OCI-LY1 (cell line): ENCODE data around the gene PRPS2.

Experiments
- H2AFZ ChIP-seq: fragments of 200-600 bp; sonication (generic), shearing (Covaris generic); 2 replicates; pipeline ENCODE4 v1.6.0; 2014; ENCODE audit warnings: antibody characterized with exemption, mild to moderate bottlenecking, low read length
- H3F3A ChIP-seq: fragments of 200-600 bp; sonication (generic), shearing (Covaris generic); 2 replicates; pipeline ENCODE4 v1.6.0; 2014; ENCODE audit warnings: mild to moderate bottlenecking, antibody characterized with exemption, low read length, moderate library complexity; ENCODE audit not compliant: insufficient read depth
- H3K27ac ChIP-seq: fragments of 200-600 bp; sonication (generic); 2 replicates; pipeline ENCODE4 v1.5.1; 2014; ENCODE audit warnings: low read length, mixed run types, mild to moderate bottlenecking, low read depth; ENCODE audit not compliant: poor library complexity, severe bottlenecking
- H3K27me3 ChIP-seq: fragments of 200-600 bp; sonication (generic); 2 replicates; pipeline ENCODE4 v1.6.0; 2014; ENCODE audit warnings: antibody characterized with exemption, mild to moderate bottlenecking, low read length, moderate library complexity; ENCODE audit not compliant: insufficient read depth
- H3K36me3 ChIP-seq: fragments of 200-600 bp; sonication (generic); 2 replicates; pipeline ENCODE4 v1.6.1; 2014; ENCODE audit warnings: mild to moderate bottlenecking, antibody characterized with exemption, low read length, moderate library complexity, mixed read lengths; ENCODE audit not compliant: insufficient read depth
- H3K4me1 ChIP-seq: fragments of 200-600 bp; sonication (generic); 2 replicates; pipeline ENCODE4 v1.5.1; 2014; ENCODE audit warnings: mild to moderate bottlenecking, low read length, moderate library complexity; ENCODE audit not compliant: insufficient read depth, severe bottlenecking
- H3K4me2 ChIP-seq: fragments of 200-600 bp; sonication (generic), shearing (Covaris generic); 2 replicates; pipeline ENCODE4 v1.6.1; 2014; ENCODE audit warnings: low read length
- H3K4me3 ChIP-seq: fragments of 200-600 bp; sonication (generic); 2 replicates; pipeline ENCODE4 v1.5.1; 2014; ENCODE audit warnings: low read length, low read depth, mild to moderate bottlenecking, mixed read lengths; ENCODE audit not compliant: poor library complexity, severe bottlenecking
- H3K79me2 ChIP-seq: fragments of 200-600 bp; shearing (Covaris generic); 2 replicates; pipeline ENCODE4 v1.6.1; 2016; ENCODE audit warnings: mixed run types, low read length, mixed read lengths; ENCODE audit not compliant: insufficient read depth
- H3K9ac ChIP-seq: fragments of 200-600 bp; sonication (generic), shearing (Covaris generic); 2 replicates; pipeline ENCODE4 v1.6.1; 2014; ENCODE audit warnings: mild to moderate bottlenecking, low read length, mixed read lengths
- H3K9me2 ChIP-seq: fragments of 200-600 bp; sonication (generic), shearing (Covaris generic); 2 replicates; pipeline ENCODE4 v1.6.1; 2014; ENCODE audit warnings: low read depth, mild to moderate bottlenecking, low read length, mixed read lengths
- H3K9me3 ChIP-seq: fragments of 200-600 bp; shearing (Covaris generic); 2 replicates; pipeline ENCODE4 v1.6.1; 2014; ENCODE audit warnings: low read length, mixed read lengths
- H4K20me1 ChIP-seq: fragments of 200-600 bp; sonication (generic), shearing (Covaris generic); 2 replicates; pipeline ENCODE4 v1.6.0; 2016; ENCODE audit warnings: mild to moderate bottlenecking, low read length; ENCODE audit not compliant: insufficient read depth
- CTCF ChIP-seq: fragments of 200-600 bp; sonication (generic), shearing (Covaris generic); IDR thresholded peaks from 2 replicates; pipeline ENCODE4 v1.5.1; 2017; ENCODE audit warnings: mild to moderate bottlenecking, antibody characterized with exemption, low read length, moderate library complexity, mixed read lengths
- EZH2 ChIP-seq: fragments of 200-600 bp; sonication (generic), shearing (Covaris generic); IDR thresholded peaks from 2 replicates; pipeline ENCODE4 v1.8.0; 2017; ENCODE audit warnings: borderline replicate concordance, mixed run types, mild to moderate bottlenecking, antibody characterized with exemption, low read length, moderate library complexity, mixed read lengths

PRPS2 gene

GRCh38 chrX:12788645-12789044 lies 2.6 kb upstream of the PRPS2 start:
- H3K9me3 ChIP-seq = no peaks in the 10 kb centered on the region
- no peak overlapping the region for H3K4me2 ChIP-seq
- H3K9me2 ChIP-seq = no peaks in the 10 kb centered on the region
- H4K20me1 ChIP-seq = no peaks in the 10 kb centered on the region
- peaks cover 18% of the 10 kb centered on the region for H3K79me2 ChIP-seq
- H3K27ac ChIP-seq = no peak overlapping the region
- H3K27me3 ChIP-seq = no peaks in the 10 kb centered on the region
- no peak for TF ChIP-seq EZH2
- no peak for TF ChIP-seq CTCF
- H2AFZ ChIP-seq = no peak overlapping the region
- H3K36me3 ChIP-seq = peaks cover 3% of the 10 kb centered on the region
- H3K9ac ChIP-seq = no peak overlapping the region
- H3K4me1 ChIP-seq = peaks cover 20% of the 10 kb centered on the region
- no peaks in the 10 kb centered on the region for H3F3A ChIP-seq
- H3K4me3 ChIP-seq = no peak overlapping the region

- Histone ChIP-seq H3K27me3 (no peaks in the 10 kb centered on the region), H4K20me1 (no peaks in the 10 kb centered on the region), H3F3A (no peaks in the 10 kb centered on the region), H3K79me2 (peaks cover 27% of the 10 kb centered on the region), H3K9ac (no peak overlapping the region), H3K9me3 (no peaks in the 10 kb centered on the region), H3K9me2 (no peaks in the 10 kb centered on the region), H3K36me3 (peaks cover 16% of the 10 kb centered on the region), H3K4me1 (peaks cover 31% of the 10 kb centered on the region), H2AFZ (no peak overlapping the region), H3K4me3 (no peak overlapping the region), H3K4me2 (no peak overlapping the region), H3K27ac (no peak overlapping the region)
- TF ChIP-seq CTCF (no peak), EZH2 (no peak)
Observed at GRCh38 chrX:12789976-12790375, 1.2 kb upstream of the PRPS2 start.

GRCh38 chrX:12790885-12791256 lies 341 bp upstream of the PRPS2 start:
- Histone ChIP-seq H4K20me1 (no peaks in the 10 kb centered on the region), H3K36me3 (peaks cover 24% of the 10 kb centered on the region), H2AFZ (0 out of 2 replicates have a peak overlapping the region, but pooled peaks have one; percentile 10), H3K4me2 (peak overlapping the region; percentile 96), H3K9ac (peak overlapping the region; percentile 79), H3F3A (no peaks in the 10 kb centered on the region), H3K27me3 (no peaks in the 10 kb centered on the region), H3K79me2 (peaks cover 28% of the 10 kb centered on the region), H3K4me3 (peak overlapping the region; percentile 94), H3K4me1 (peaks cover 31% of the 10 kb centered on the region), H3K27ac (no peak overlapping the region), H3K9me3 (no peaks in the 10 kb centered on the region), H3K9me2 (no peaks in the 10 kb centered on the region)
- TF ChIP-seq CTCF = no peak
- no peak for TF ChIP-seq EZH2
